H1 (cell line): ENCODE measurements around the gene OXNAD1. TPM values are rescaled to one million over a fixed set of nuclear protein-coding genes. Genes with fewer than 3 reads are reported as not detected.
A peak's percentile ranks its signal among the peaks of the same experiment; 100 is the strongest.

Experiments used
- CTCF ChIA-PET: fragments of 300-600 bp; sonication (Branson Sonifier 250); formaldehyde crosslinking; loops from one replicate; lab custom pipeline; 2021; ENCODE audit not compliant: partially characterized antibody; lab: Charles Lee
- POLR2A ChIA-PET: fragments of 300-600 bp; sonication (Branson Sonifier 250); formaldehyde crosslinking; loops from one replicate; lab custom pipeline; 2021; ENCODE audit warnings: inconsistent platforms; ENCODE audit not compliant: partially characterized antibody; lab: Charles Lee
- DNase-seq, 2 experiments: peaks; one replicate each; pipeline versions ENCODE4 v3.0.0 to v3.0.0-alpha.2; 2010 to 2022; ENCODE audit warnings: low spot score in 2 of 2, low read depth in 1 of 2, mixed read lengths in 1 of 2
- FAIRE-seq: peaks from 2 replicates; lab custom pipeline; 2011; peaks lifted over from hg19 to GRCh38; lab: Jason Lieb, UNC
- H2AFZ ChIP-seq: 2 replicates; pipeline ENCODE4 v1.8.1; 2012; ENCODE audit warnings: low read length, inconsistent platforms
- H2AK5ac ChIP-seq: 2 replicates; pipeline ENCODE4 v1.6.1; 2013; ENCODE audit warnings: low read depth, low read length
- H2BK120ac ChIP-seq: replicated peaks from 2 replicates; pipeline ENCODE3; 2013; ENCODE audit warnings: low read depth, low read length, inconsistent platforms
- H2BK12ac ChIP-seq: 2 replicates; pipeline ENCODE4 v1.6.1; 2013; ENCODE audit warnings: low read depth, low read length
- H2BK15ac ChIP-seq: 2 replicates; pipeline ENCODE4 v1.6.1; 2013; ENCODE audit warnings: low read length
- H2BK20ac ChIP-seq: 2 replicates; pipeline ENCODE4 v1.6.1; 2013; ENCODE audit warnings: low read length
- H2BK5ac ChIP-seq: 2 replicates; pipeline ENCODE4 v1.6.1; 2013; ENCODE audit warnings: low read depth, low read length
- H3K14ac ChIP-seq: 2 replicates; pipeline ENCODE4 v1.6.1; 2013; ENCODE audit warnings: inconsistent platforms; ENCODE audit not compliant: insufficient read length
- H3K18ac ChIP-seq: 2 replicates; pipeline ENCODE4 v1.6.1; 2013; ENCODE audit warnings: low read length; ENCODE audit errors: extremely low read depth
- H3K23ac ChIP-seq: 2 replicates; pipeline ENCODE4 v1.6.1; 2013; ENCODE audit warnings: inconsistent platforms; ENCODE audit not compliant: insufficient read length
- H3K23me2 ChIP-seq: 2 replicates; pipeline ENCODE4 v1.6.1; 2013; ENCODE audit warnings: low read depth, low read length
- H3K27ac ChIP-seq: 2 replicates; pipeline ENCODE4 v1.6.1; 2011; ENCODE audit warnings: low read depth, low read length, inconsistent platforms
- H3K27me3 ChIP-seq, 4 experiments: replicated peaks in 1 of 4; 1 replicate in 1 of 4; 2 replicates in 3 of 4; pipeline versions ENCODE4 v1.6.1 to v1.8.1; 2011 to 2013; ENCODE audit warnings: low read length in 3 of 4, mild to moderate bottlenecking in 3 of 4, inconsistent platforms in 2 of 4, mixed read lengths in 2 of 4, moderate library complexity in 1 of 4; ENCODE audit not compliant: control insufficient read depth in 3 of 4, insufficient read depth in 3 of 4; ENCODE audit errors: extremely low read depth in 1 of 4
- H3K36me3 ChIP-seq, 4 experiments: 2 replicates each; pipeline versions ENCODE4 v1.6.1 to v1.8.1; 2011 to 2013; ENCODE audit warnings: mild to moderate bottlenecking in 4 of 4, low read length in 3 of 4, moderate library complexity in 2 of 4, control low read depth in 1 of 4, inconsistent platforms in 1 of 4; ENCODE audit not compliant: insufficient read depth in 4 of 4, control insufficient read depth in 2 of 4
- H3K4ac ChIP-seq: replicated peaks from 2 replicates; pipeline ENCODE3; 2013; ENCODE audit warnings: low read length, low read depth, mixed read lengths, inconsistent platforms; ENCODE audit not compliant: insufficient read length
- H3K4me1 ChIP-seq, 4 experiments: replicated peaks in 1 of 4; 1 replicate in 1 of 4; 2 replicates in 3 of 4; pipeline versions ENCODE4 v1.6.1 to v1.8.1; 2011 to 2013; ENCODE audit warnings: low read length in 3 of 4, inconsistent platforms in 2 of 4, mixed read lengths in 1 of 4; ENCODE audit not compliant: insufficient read depth in 4 of 4, control insufficient read depth in 3 of 4
- H3K4me2 ChIP-seq, 2 experiments: 2 replicates each; pipeline versions ENCODE4 v1.6.1 to v1.8.1; 2011 to 2013; ENCODE audit warnings: low read depth in 2 of 2, low read length in 2 of 2, control low read depth in 1 of 2, inconsistent platforms in 1 of 2, mild to moderate bottlenecking in 1 of 2; ENCODE audit not compliant: insufficient read depth in 1 of 2
- H3K4me3 ChIP-seq, 4 experiments: fragments of 200-600, 300-600 bp in 1 of 4; sonication (generic), shearing (Covaris generic), sonication (Bioruptor Twin) in 1 of 4; 2 replicates each; pipeline versions ENCODE4 v1.5.1 to v1.8.1; 2011 to 2016; ENCODE audit warnings: low read length in 4 of 4, low read depth in 3 of 4, control low read depth in 2 of 4, inconsistent platforms in 2 of 4, mild to moderate bottlenecking in 2 of 4, mixed read lengths in 1 of 4, moderate library complexity in 1 of 4; ENCODE audit not compliant: insufficient read depth in 2 of 4; ENCODE audit errors: extremely low read depth in 1 of 4
- H3K56ac ChIP-seq: replicated peaks from 2 replicates; pipeline ENCODE3; 2013; ENCODE audit warnings: low read depth, mild to moderate bottlenecking, mixed read lengths, low read length, inconsistent platforms; ENCODE audit not compliant: insufficient read length
- H3K79me1 ChIP-seq: 2 replicates; pipeline ENCODE4 v1.6.1; 2013; ENCODE audit warnings: low read depth, low read length, control low read depth
- H3K79me2 ChIP-seq, 2 experiments: 2 replicates each; pipeline versions ENCODE4 v1.6.1 to v1.8.1; 2012 to 2013; ENCODE audit warnings: low read length in 2 of 2, mild to moderate bottlenecking in 2 of 2, inconsistent platforms in 1 of 2; ENCODE audit not compliant: insufficient read depth in 2 of 2, control insufficient read depth in 1 of 2
- H3K9ac ChIP-seq, 4 experiments: replicated peaks in 1 of 4; 1 replicate in 1 of 4; 2 replicates in 3 of 4; pipeline versions ENCODE4 v1.6.1 to v1.8.1; 2011 to 2013; ENCODE audit warnings: low read depth in 3 of 4, low read length in 3 of 4, control low read depth in 2 of 4, mild to moderate bottlenecking in 2 of 4, moderate library complexity in 2 of 4, inconsistent platforms in 1 of 4; ENCODE audit errors: extremely low read depth in 1 of 4
- H3K9me3 ChIP-seq, 2 experiments: 2 replicates each; pipeline versions ENCODE4 v1.6.1 to v1.8.1; 2012 to 2013; ENCODE audit warnings: mild to moderate bottlenecking in 2 of 2, moderate library complexity in 2 of 2, control low read depth in 1 of 2, inconsistent platforms in 1 of 2, low read depth in 1 of 2, low read length in 1 of 2, mixed read lengths in 1 of 2; ENCODE audit not compliant: insufficient read depth in 2 of 2
- H4K20me1 ChIP-seq, 2 experiments: replicated peaks in 1 of 2; 2 replicates each; pipeline versions ENCODE3 to v1.8.1; 2011 to 2013; ENCODE audit warnings: inconsistent platforms in 2 of 2, low read length in 2 of 2, mild to moderate bottlenecking in 1 of 2; ENCODE audit not compliant: insufficient read depth in 2 of 2, control insufficient read depth in 1 of 2
- H4K5ac ChIP-seq: 2 replicates; pipeline ENCODE4 v1.6.1; 2013; ENCODE audit warnings: low read length, low read depth, mixed read lengths, inconsistent platforms; ENCODE audit not compliant: insufficient read length
- H4K8ac ChIP-seq: 2 replicates; pipeline ENCODE4 v1.8.0; 2013; ENCODE audit warnings: mild to moderate bottlenecking, moderate library complexity, low read length, inconsistent platforms; ENCODE audit not compliant: insufficient read depth; ENCODE audit errors: extremely low read depth
- H4K91ac ChIP-seq: replicated peaks from 2 replicates; pipeline ENCODE3; 2013; ENCODE audit warnings: low read length, mixed read lengths, inconsistent platforms; ENCODE audit not compliant: insufficient read length
- BACH1 ChIP-seq: IDR thresholded peaks from 2 replicates; pipeline ENCODE4 v1.6.1; 2012; ENCODE audit warnings: low read length, improper control_type of control experiment
- BRCA1 ChIP-seq: IDR thresholded peaks from 2 replicates; pipeline ENCODE4 v1.6.1; 2012; ENCODE audit warnings: low read depth, low read length, improper control_type of control experiment
- CREB1 ChIP-seq: IDR thresholded peaks from 2 replicates; pipeline ENCODE4 v1.6.1; 2012; ENCODE audit warnings: inconsistent platforms
- EGR1 ChIP-seq: IDR thresholded peaks from 2 replicates; pipeline ENCODE4 v1.6.1; 2011; ENCODE audit warnings: low read depth, low read length, borderline replicate concordance
- EZH2 ChIP-seq: fragments of 200-600 bp; sonication (generic); IDR thresholded peaks from 2 replicates; pipeline ENCODE4 v1.7.1; 2012; ENCODE audit warnings: low read depth, mild to moderate bottlenecking, moderate library complexity, low read length, inconsistent platforms; ENCODE audit not compliant: severe bottlenecking
- HDAC2 ChIP-seq, 2 experiments: fragments of 300-600 bp in 1 of 2; sonication (generic) in 1 of 2; IDR thresholded peaks; 2 replicates each; pipeline ENCODE4 v1.6.1; 2011 to 2012; ENCODE audit warnings: low read depth in 2 of 2, low read length in 2 of 2, mild to moderate bottlenecking in 2 of 2, moderate library complexity in 2 of 2, borderline replicate concordance in 1 of 2, inconsistent platforms in 1 of 2
- JUN ChIP-seq: IDR thresholded peaks from 2 replicates; pipeline ENCODE4 v1.6.1; 2011; ENCODE audit warnings: low read depth, mild to moderate bottlenecking, improper control_type of control experiment, low read length
- KDM1A ChIP-seq: fragments of 200-600, 300-600 bp; sonication (generic); IDR thresholded peaks from 2 replicates; pipeline ENCODE4 v1.7.1; 2016; ENCODE audit warnings: mild to moderate bottlenecking, low read length, borderline replicate concordance
- NANOG ChIP-seq: IDR thresholded peaks from 2 replicates; pipeline ENCODE4 v1.6.1; 2011; ENCODE audit warnings: low read length, low read depth, mild to moderate bottlenecking, inconsistent platforms; ENCODE audit not compliant: insufficient read depth, poor library complexity, severe bottlenecking
- POLR2A ChIP-seq, 2 experiments: IDR thresholded peaks; 1 replicate in 1 of 2; 2 replicates in 1 of 2; pipeline ENCODE4 v1.6.1; 2011; ENCODE audit warnings: low read depth in 2 of 2, low read length in 2 of 2, mild to moderate bottlenecking in 2 of 2; ENCODE audit errors: control extremely low read depth in 1 of 2
- RBBP5 ChIP-seq: IDR thresholded peaks from 2 replicates; pipeline ENCODE4 v1.7.1; 2012; ENCODE audit warnings: low read depth, mild to moderate bottlenecking, inconsistent platforms, low read length, moderate library complexity, borderline replicate concordance
- RXRA ChIP-seq: IDR thresholded peaks from 2 replicates; pipeline ENCODE4 v1.6.1; 2011; ENCODE audit warnings: low read depth, mild to moderate bottlenecking, low read length, moderate library complexity; ENCODE audit not compliant: insufficient read depth
- SP1 ChIP-seq: IDR thresholded peaks from 2 replicates; pipeline ENCODE4 v1.6.1; 2011; ENCODE audit warnings: low read depth, low read length
- SUZ12 ChIP-seq: fragments of 200-600 bp; sonication (generic); IDR thresholded peaks from 2 replicates; pipeline ENCODE4 v1.6.1; 2012; ENCODE audit warnings: mild to moderate bottlenecking, inconsistent platforms, low read length, moderate library complexity, mixed read lengths
- WGBS, 2 experiments: shearing (Covaris generic) in 1 of 2; methylation state at CpG; one replicate each; pipeline versions ENCODE4 v1.1.6 to v1.1.7; 2013 to 2015; ENCODE audit warnings: low lambda C conversion rate in 2 of 2, mixed read lengths in 2 of 2, inconsistent platforms in 1 of 2, low coverage in 1 of 2, missing lambda C conversion rate in 1 of 2; ENCODE audit not compliant: insufficient replicate concordance in 2 of 2, insufficient coverage in 1 of 2, insufficient read length in 1 of 2; ENCODE audit errors: extremely low coverage in 1 of 2, missing lambda C conversion rate in 1 of 2; 5-methylcytosine and 5-hydroxymethylcytosine counted together
- polyA plus RNA-seq, 7 experiments: library from polyadenylated mRNA; depleted of rRNA in 3 of 7; stranded (reverse) in 5 of 7; unstranded in 2 of 7; fragments of >200 nt in 5 of 7; fragments of 200-250 nt in 2 of 7; gene quantifications; 1 replicate in 5 of 7; 2 replicates in 1 of 7; 4 replicates in 1 of 7; pipeline versions ENCODE4 v1.2.1 to v1.2.3, GENCODE V29; 2011 to 2013; ENCODE audit warnings: missing spikeins in 2 of 7, mixed read lengths in 2 of 7
- total RNA-seq: library from RNA; stranded (reverse); fragmentation: NEBNext Ultra II Directional; extraction: Animal tissue kit (Norgen Biotek cat#: 25700); gene quantifications from 2 replicates; pipeline ENCODE4 v1.2.1, GENCODE V29; 2021
- TF ChIP-seq, protein P1 (sequence below): IDR thresholded peaks from 2 replicates; pipeline ENCODE4 v1.6.1; 2012; ENCODE audit warnings: inconsistent platforms

OXNAD1 gene
- total and polyA plus RNA-seq, 2 of the 8 experiments (the other 6 are each of a cell fraction or from before 2014, with no cell fraction given): 14.9 to 24.8 TPM

DNA sequence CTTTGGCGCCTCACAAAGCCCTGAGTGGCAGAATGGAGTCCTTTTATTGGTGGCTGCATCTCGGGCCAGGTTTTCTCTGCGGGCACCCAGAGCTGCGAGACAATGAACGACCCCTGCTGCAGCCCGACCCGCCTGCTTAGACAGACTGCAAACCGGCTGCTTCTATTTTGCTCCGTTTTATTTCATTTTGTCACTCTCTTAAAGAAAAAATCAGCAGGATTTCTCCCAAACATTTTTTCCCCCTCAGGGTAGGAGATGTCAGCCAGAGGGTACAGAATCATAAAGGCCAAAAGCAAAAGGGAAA, 64.8 kb downstream of the OXNAD1 start:
- Histone ChIP-seq H3K36me3 (peaks cover 0 to 13% (median 3%) of the 10 kb centered on the region in 4 experiments; a peak in 4 of 8 replicates), H2AFZ (no peak overlapping the region), H3K23me2 (no peaks in the 10 kb centered on the region), H3K56ac (no peak overlapping the region), H3K14ac (no peak overlapping the region), H2BK120ac (no peak overlapping the region), H3K9ac (no peak overlapping the region), H2AK5ac (no peak overlapping the region), H3K79me1 (0 out of 2 replicates have a peak, but pooled peaks cover 2% of the 10 kb centered on the region), H4K5ac (no peak overlapping the region), H2BK20ac (no peak overlapping the region), H4K8ac (no peak overlapping the region), H2BK15ac (no peak overlapping the region), H4K20me1 (no peaks in the 10 kb centered on the region), H4K91ac (no peak overlapping the region), H3K4me1 (peaks cover 0 to 9% (median 3%) of the 10 kb centered on the region in 4 experiments; a peak in 3 of 7 replicates), H2BK12ac (no peak overlapping the region), H3K23ac (no peak overlapping the region), H3K18ac (no peak overlapping the region), H3K4me3 (no peak overlapping the region), H2BK5ac (no peak overlapping the region), H3K27ac (no peak overlapping the region), H3K4ac (no peak overlapping the region), H3K4me2 (peak overlapping the region in 1 of 2 experiments; percentile 23; a peak in 2 of 4 replicates), H3K9me3 (peaks cover 0 to 4% of the 10 kb centered on the region in 2 experiments; a peak in 2 of 4 replicates), H3K27me3 (no peaks in the 10 kb centered on the region), H3K79me2 (no peaks in the 10 kb centered on the region)
- DNase-seq: no peak
- ChIA-PET CTCF (interaction anchor here (0.8 to 1.9 kb wide), 3 partner anchors 11 to 156 kb away, joined by 3 to 5 read pairs (median 3); no protein-coding TSS in a partner anchor), POLR2A (interaction anchor here (0.7 kb wide), 1 partner anchor 10 kb away, joined by 3 read pairs; no protein-coding TSS in a partner anchor)
- FAIRE-seq: no peak
- 53% methylated on average over 9 of the region's 9 CpGs; no CpG with 5 or more reads in 1 of the 2 experiments for WGBS, 2 experiments
- TF ChIP-seq RXRA: no peak
- no peak for TF ChIP-seq EZH2
- TF ChIP-seq HDAC2 (IDR thresholded peaks at IDR 0.05; ENCODE audit: borderline replicate concordance in 1 of 2, low read depth in 2 of 2, low read length in 2 of 2): no peak
- no peak for TF ChIP-seq JUN
- no peak for TF ChIP-seq POLR2A (IDR thresholded peaks at IDR 0.05; ENCODE audit: control extremely low read depth in 1 of 2, low read depth in 2 of 2, low read length in 2 of 2)
- no peak for TF ChIP-seq SP1
- no peak for TF ChIP-seq SUZ12
- TF ChIP-seq EGR1: no peak
- no peak for TF ChIP-seq BRCA1
- TF ChIP-seq, protein P1, sequence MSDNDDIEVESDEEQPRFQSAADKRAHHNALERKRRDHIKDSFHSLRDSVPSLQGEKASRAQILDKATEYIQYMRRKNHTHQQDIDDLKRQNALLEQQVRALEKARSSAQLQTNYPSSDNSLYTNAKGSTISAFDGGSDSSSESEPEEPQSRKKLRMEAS: no peak
- TF ChIP-seq KDM1A: no peak
- TF ChIP-seq RBBP5: no peak
- no peak for TF ChIP-seq NANOG
- TF ChIP-seq CREB1: no peak
- TF ChIP-seq BACH1: no peak
